Endodermal cell (in vitro differentiated cells): ENCODE measurements around the gene CPSF4L. TPM values are rescaled to one million over a fixed set of nuclear protein-coding genes. Genes with fewer than 3 reads are reported as not detected.

Source experiments
- DNase-seq: peaks from one replicate; pipeline ENCODE4 v3.0.0-alpha.2; 2017
- H3K27ac ChIP-seq: 2 replicates; pipeline ENCODE4 v1.5.1; 2013; ENCODE audit warnings: mild to moderate bottlenecking, low read depth, low read length, moderate library complexity
- H3K27me3 ChIP-seq: 2 replicates; pipeline ENCODE4 v1.6.1; 2013; ENCODE audit warnings: mild to moderate bottlenecking, low read length, moderate library complexity; ENCODE audit not compliant: insufficient read depth, control insufficient read depth, poor library complexity, severe bottlenecking
- H3K36me3 ChIP-seq: 2 replicates; pipeline ENCODE4 v1.7.0; 2013; ENCODE audit warnings: mild to moderate bottlenecking, low read length, moderate library complexity; ENCODE audit not compliant: control insufficient read depth, insufficient read depth
- H3K4me1 ChIP-seq: one replicate; pipeline ENCODE4 v1.7.0; 2013; ENCODE audit warnings: low read length; ENCODE audit not compliant: control insufficient read depth, insufficient read depth
- H3K4me3 ChIP-seq: 2 replicates; pipeline ENCODE4 v1.5.1; 2013; ENCODE audit warnings: mild to moderate bottlenecking, low read length, moderate library complexity
- H3K9ac ChIP-seq: 2 replicates; pipeline ENCODE4 v1.6.1; 2013; ENCODE audit warnings: mild to moderate bottlenecking, low read length, moderate library complexity; ENCODE audit not compliant: poor library complexity, severe bottlenecking; ENCODE audit errors: extremely low read depth
- H3K9me3 ChIP-seq: 2 replicates; pipeline ENCODE4 v1.6.1; 2013; ENCODE audit warnings: mild to moderate bottlenecking, low read length, moderate library complexity; ENCODE audit not compliant: control insufficient read depth
- H3K27ac Mint-ChIP-seq: 2 replicates; pipeline ENCODE4 v1.8.0; 2020; ENCODE audit warnings: mixed read lengths
- H3K27me3 Mint-ChIP-seq: 2 replicates; pipeline ENCODE4 v1.8.0; 2021; ENCODE audit warnings: mild to moderate bottlenecking, mixed read lengths; ENCODE audit not compliant: insufficient read depth
- H3K36me3 Mint-ChIP-seq: 2 replicates; pipeline ENCODE4 v1.8.0; 2020; ENCODE audit warnings: low read depth, mixed read lengths
- H3K4me1 Mint-ChIP-seq: 2 replicates; pipeline ENCODE4 v1.8.0; 2020; ENCODE audit warnings: mixed read lengths
- H3K4me3 Mint-ChIP-seq: 2 replicates; pipeline ENCODE4 v1.8.0; 2020; ENCODE audit warnings: mild to moderate bottlenecking, moderate library complexity, mixed read lengths
- H3K9me3 Mint-ChIP-seq: 2 replicates; pipeline ENCODE4 v1.8.0; 2020; ENCODE audit warnings: mild to moderate bottlenecking, mixed read lengths
- CTCF ChIP-seq: fragments of 200-600 bp; sonication (generic); conservative IDR thresholded peaks from 2 replicates; pipeline ENCODE4 v1.5.0; 2021; ENCODE audit warnings: antibody characterized with exemption, mild to moderate bottlenecking
- WGBS, 2 experiments: methylation state at CpG; one replicate each; pipeline versions ENCODE4 v1.1.5 to v1.1.7; 2013; ENCODE audit warnings: missing lambda C conversion rate in 2 of 2, mixed read lengths in 1 of 2; ENCODE audit not compliant: insufficient coverage in 1 of 2, insufficient read length in 1 of 2; 5-methylcytosine and 5-hydroxymethylcytosine counted together
- total RNA-seq, 2 donors: library from RNA; stranded (reverse); fragmentation: NEBNext Ultra II Directional in 1 of 2; extraction: Animal tissue kit (Norgen Biotek cat#: 25700) in 1 of 2; gene quantifications; 2 replicates in 1 of 2; 3 replicates in 1 of 2; pipeline ENCODE4 v1.2.1, GENCODE V29; 2021

Gene CPSF4L
- total RNA-seq, 2 donors from 2014 or later, result 0.29 to 0.58 TPM

GRCh38 chr17:73215447-73215846, 46.2 kb downstream of the CPSF4L start:
- DNase-seq, result peak; percentile 74
- H3K4me1 Mint-ChIP-seq, result peaks cover 6% of the 10 kb centered on the region
- TF ChIP-seq CTCF, result peak; percentile 68
- H3K36me3 ChIP-seq, result peaks cover 27% of the 10 kb centered on the region
- H3K4me1 ChIP-seq, result no peaks in the 10 kb centered on the region
- no peak overlapping the region for H3K4me3 ChIP-seq
- peaks cover 31% of the 10 kb centered on the region for H3K36me3 Mint-ChIP-seq
- no peak overlapping the region for H3K27ac ChIP-seq
- no peaks in the 10 kb centered on the region for H3K27me3 Mint-ChIP-seq
- H3K9me3 ChIP-seq, result no peaks in the 10 kb centered on the region
- 90 to 100% methylated on average over 2 of the region's 2 CpGs for WGBS, 2 experiments
- H3K27ac Mint-ChIP-seq, result no peak overlapping the region
- no peaks in the 10 kb centered on the region for H3K27me3 ChIP-seq
- no peaks in the 10 kb centered on the region for H3K9me3 Mint-ChIP-seq
- H3K9ac ChIP-seq, result no peak overlapping the region
- no peak overlapping the region for H3K4me3 Mint-ChIP-seq

GRCh38 chr17:73214851-73215250, 46.8 kb downstream of the CPSF4L start:
- Mint-ChIP-seq H3K27ac (no peak overlapping the region), H3K4me3 (no peak overlapping the region), H3K27me3 (no peaks in the 10 kb centered on the region), H3K9me3 (no peaks in the 10 kb centered on the region), H3K4me1 (peaks cover 6% of the 10 kb centered on the region), H3K36me3 (peaks cover 32% of the 10 kb centered on the region)
- H3K27me3 ChIP-seq, result no peaks in the 10 kb centered on the region
- no peak overlapping the region for H3K27ac ChIP-seq
- H3K9ac ChIP-seq, result no peak overlapping the region
- no peak overlapping the region for H3K4me3 ChIP-seq
- H3K36me3 ChIP-seq, result peaks cover 31% of the 10 kb centered on the region
- no peaks in the 10 kb centered on the region for H3K4me1 ChIP-seq
- no peak for DNase-seq
- no peak for TF ChIP-seq CTCF
- no peaks in the 10 kb centered on the region for H3K9me3 ChIP-seq
- WGBS, 2 experiments, result 74 to 100% methylated on average over 1 to 4 of the region's 4 CpGs

GRCh38 chr17:73214008-73214407, 47.7 kb downstream of the CPSF4L start:
- Histone ChIP-seq H3K9me3 (no peaks in the 10 kb centered on the region), H3K4me1 (no peaks in the 10 kb centered on the region), H3K36me3 (peaks cover 36% of the 10 kb centered on the region), H3K9ac (no peak overlapping the region), H3K27me3 (no peaks in the 10 kb centered on the region), H3K27ac (no peak overlapping the region), H3K4me3 (no peak overlapping the region)
- no peak for TF ChIP-seq CTCF
- Mint-ChIP-seq H3K36me3 (peaks cover 37% of the 10 kb centered on the region), H3K4me1 (peaks cover 6% of the 10 kb centered on the region), H3K9me3 (no peaks in the 10 kb centered on the region), H3K4me3 (no peak overlapping the region), H3K27ac (no peak overlapping the region), H3K27me3 (no peaks in the 10 kb centered on the region)
- DNase-seq, result no peak
